Measurements from ENCODE around the gene PLTP. TPM values are rescaled to one million over a fixed set of nuclear protein-coding genes. Genes with fewer than 3 reads are reported as not detected.

PLTP gene
- total RNA-seq, 4 donors from 2014 or later = 215 to 1,101 (median 301) TPM

GRCh38 chr20:45953672-45954071, 41.7 kb upstream of the PLTP start:
- ATAC-seq (ENCODE audit: low FRiP score) = no peak
- DNase-seq (ENCODE audit: low spot score) = no peak
- TF ChIP-seq CTCF (IDR thresholded peaks at IDR 0.05) = no peak

- DNase-seq (ENCODE audit: low spot score) = no peak
- TF ChIP-seq CTCF (IDR thresholded peaks at IDR 0.05) = no peak
- no peak for ATAC-seq (ENCODE audit: low FRiP score)
Measured at GRCh38 chr20:45952861-45953260, 40.9 kb upstream of the PLTP start.

GRCh38 chr20:45951925-45952834, 40.2 kb upstream of the PLTP start:
- no peak for TF ChIP-seq CTCF (IDR thresholded peaks at IDR 0.05)
- ATAC-seq (ENCODE audit: low FRiP score) = no peak

GRCh38 chr20:45950330-45950646, 38.3 kb upstream of the PLTP start:
- TF ChIP-seq CTCF (IDR thresholded peaks at IDR 0.05) = no peak
- ATAC-seq (ENCODE audit: low FRiP score) = no peak
- no peak for DNase-seq (ENCODE audit: low spot score)

More at GRCh38 chr20:45951925-45952834, 40.2 kb upstream of the PLTP start:
- DNase-seq (ENCODE audit: low spot score) = no peak

GRCh38 chr20:45949542-45950329, 37.8 kb upstream of the PLTP start:
- no peak for TF ChIP-seq CTCF (IDR thresholded peaks at IDR 0.05)
- DNase-seq (ENCODE audit: low spot score) (no peak), ATAC-seq (ENCODE audit: low FRiP score) (no peak)

GRCh38 chr20:45948742-45949541, 37.0 kb upstream of the PLTP start:
- TF ChIP-seq CTCF (IDR thresholded peaks at IDR 0.05) = no peak
- DNase-seq (ENCODE audit: low spot score) = no peak
- ATAC-seq (ENCODE audit: low FRiP score) = no peak
